ENCODE measurements around the gene PWP2. TPM values are rescaled to one million over a fixed set of nuclear protein-coding genes. Genes with fewer than 3 reads are reported as not detected.

The PWP2 gene
- total RNA-seq, 2 donors from 2014 or later: 10.9 to 13.0 TPM

DNA sequence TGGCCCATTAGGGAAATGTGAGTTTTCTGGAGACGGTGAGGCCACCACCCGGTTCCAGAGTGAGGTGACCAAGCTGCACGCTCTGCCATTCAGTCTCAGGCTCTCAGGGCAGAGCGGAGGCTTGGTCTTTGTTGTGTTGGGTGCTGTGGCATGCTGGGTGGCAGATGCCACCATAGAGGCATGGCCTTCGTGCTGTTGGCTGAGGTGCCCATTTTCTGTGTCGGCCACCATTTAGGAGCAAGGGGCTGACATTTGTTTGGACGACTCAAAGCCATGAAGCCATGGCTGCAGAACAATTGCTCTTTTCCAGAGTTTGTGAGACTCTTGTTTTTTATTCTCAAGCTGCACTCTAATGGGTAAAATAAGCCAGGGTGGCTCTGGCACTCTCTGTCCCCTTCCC lies 36.8 kb upstream of the PWP2 start:
- H3K36me3 ChIP-seq: peaks cover 11% of the 10 kb centered on the region
- ATAC-seq (ENCODE audit: insufficient number of reproducible peaks, low FRiP score, low read depth) (no peak), DNase-seq (ENCODE audit: low spot score) (no peak)
- H3K27me3 ChIP-seq (replicated peaks; ENCODE audit: insufficient read depth): no peaks in the 10 kb centered on the region
- H3K4me1 ChIP-seq (ENCODE audit: control insufficient read depth in 1 of 2, low read depth in 2 of 2): no peaks in the 10 kb centered on the region
- TF ChIP-seq, protein P1, sequence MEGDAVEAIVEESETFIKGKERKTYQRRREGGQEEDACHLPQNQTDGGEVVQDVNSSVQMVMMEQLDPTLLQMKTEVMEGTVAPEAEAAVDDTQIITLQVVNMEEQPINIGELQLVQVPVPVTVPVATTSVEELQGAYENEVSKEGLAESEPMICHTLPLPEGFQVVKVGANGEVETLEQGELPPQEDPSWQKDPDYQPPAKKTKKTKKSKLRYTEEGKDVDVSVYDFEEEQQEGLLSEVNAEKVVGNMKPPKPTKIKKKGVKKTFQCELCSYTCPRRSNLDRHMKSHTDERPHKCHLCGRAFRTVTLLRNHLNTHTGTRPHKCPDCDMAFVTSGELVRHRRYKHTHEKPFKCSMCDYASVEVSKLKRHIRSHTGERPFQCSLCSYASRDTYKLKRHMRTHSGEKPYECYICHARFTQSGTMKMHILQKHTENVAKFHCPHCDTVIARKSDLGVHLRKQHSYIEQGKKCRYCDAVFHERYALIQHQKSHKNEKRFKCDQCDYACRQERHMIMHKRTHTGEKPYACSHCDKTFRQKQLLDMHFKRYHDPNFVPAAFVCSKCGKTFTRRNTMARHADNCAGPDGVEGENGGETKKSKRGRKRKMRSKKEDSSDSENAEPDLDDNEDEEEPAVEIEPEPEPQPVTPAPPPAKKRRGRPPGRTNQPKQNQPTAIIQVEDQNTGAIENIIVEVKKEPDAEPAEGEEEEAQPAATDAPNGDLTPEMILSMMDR (IDR thresholded peaks at IDR 0.05): no peak
- H3K27ac ChIP-seq: no peak overlapping the region
- H3K9me3 ChIP-seq: no peaks in the 10 kb centered on the region
- no peak overlapping the region for H3K4me3 ChIP-seq

DNA sequence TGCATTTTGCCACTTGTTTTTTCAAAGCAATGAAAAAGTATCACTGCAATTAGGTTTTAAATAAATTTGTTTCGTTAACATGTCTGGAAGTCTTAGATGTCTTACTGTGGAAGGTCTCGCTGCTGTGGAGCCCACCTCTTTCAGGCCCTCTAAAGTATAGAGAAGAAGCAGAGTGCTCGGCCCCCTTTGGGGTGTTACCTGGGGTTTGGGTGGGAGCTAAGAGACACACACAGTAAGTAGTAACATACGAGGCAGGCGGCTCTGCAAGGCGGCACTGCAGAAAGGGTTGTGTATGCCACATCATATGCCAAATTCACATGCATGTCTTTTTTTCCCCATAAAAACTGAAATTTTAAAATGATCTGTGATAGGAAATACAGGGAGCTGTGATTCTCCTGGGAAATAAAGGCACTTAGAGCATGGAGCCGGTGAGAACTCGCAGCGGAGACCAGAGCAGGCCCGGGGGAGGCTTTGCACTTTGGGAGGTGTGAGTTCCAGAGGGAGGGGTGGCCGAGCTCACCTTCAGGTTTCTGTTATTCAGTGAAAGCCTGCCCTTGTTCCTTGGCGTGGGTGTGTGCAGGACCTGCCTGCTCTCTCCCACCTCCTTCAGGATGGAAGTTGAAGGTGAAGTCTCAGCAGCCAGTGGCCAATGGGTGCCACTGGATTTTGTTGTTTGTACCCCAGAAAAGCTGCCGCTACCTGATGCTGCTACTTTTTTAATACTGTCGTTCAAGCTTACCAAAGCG lies 35.7 kb upstream of the PWP2 start:
- Histone ChIP-seq H3K4me1 (ENCODE audit: control insufficient read depth in 1 of 2, low read depth in 2 of 2) (no peaks in the 10 kb centered on the region), H3K36me3 (peaks cover 11% of the 10 kb centered on the region), H3K9me3 (no peaks in the 10 kb centered on the region), H3K27ac (no peak overlapping the region), H3K4me3 (no peak overlapping the region), H3K27me3 (replicated peaks; ENCODE audit: insufficient read depth) (no peaks in the 10 kb centered on the region)
- no peak for DNase-seq (ENCODE audit: low spot score)
- ATAC-seq (ENCODE audit: insufficient number of reproducible peaks, low FRiP score, low read depth): no peak
- TF ChIP-seq, protein P1 (IDR thresholded peaks at IDR 0.05): no peak

DNA sequence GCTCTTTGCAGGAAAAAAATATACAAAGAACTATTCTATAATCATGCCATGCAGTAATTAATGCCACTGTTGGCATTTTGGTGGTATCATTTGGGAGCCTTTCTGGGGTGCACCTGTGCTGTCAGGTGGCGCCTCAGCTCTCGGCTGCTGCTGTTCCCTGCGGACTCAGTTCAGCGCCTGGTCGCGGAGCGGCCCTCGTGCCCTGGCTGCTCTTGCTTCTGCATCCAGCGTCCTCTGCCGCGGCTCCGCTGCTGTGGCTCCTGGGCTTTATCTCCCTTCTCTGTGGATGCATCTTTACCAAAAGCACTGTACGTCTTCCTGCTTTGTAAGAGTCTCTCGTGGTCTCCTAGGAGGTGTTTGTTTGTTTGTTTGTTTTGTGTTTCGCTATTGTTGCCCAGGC lies 35.1 kb upstream of the PWP2 start:
- H3K27me3 ChIP-seq (replicated peaks; ENCODE audit: insufficient read depth): no peaks in the 10 kb centered on the region
- peaks cover 8% of the 10 kb centered on the region for H3K36me3 ChIP-seq
- TF ChIP-seq, protein P1 (IDR thresholded peaks at IDR 0.05): no peak
- H3K4me1 ChIP-seq (ENCODE audit: control insufficient read depth in 1 of 2, low read depth in 2 of 2): no peaks in the 10 kb centered on the region
- H3K27ac ChIP-seq: no peak overlapping the region
- ATAC-seq (ENCODE audit: insufficient number of reproducible peaks, low FRiP score, low read depth) (no peak), DNase-seq (ENCODE audit: low spot score) (no peak)
- no peaks in the 10 kb centered on the region for H3K9me3 ChIP-seq
- no peak overlapping the region for H3K4me3 ChIP-seq

- H3K9me3 ChIP-seq: no peaks in the 10 kb centered on the region
- H3K27ac ChIP-seq: no peak overlapping the region
- no peak overlapping the region for H3K4me3 ChIP-seq
- TF ChIP-seq, protein P1 (IDR thresholded peaks at IDR 0.05): no peak
- ATAC-seq (ENCODE audit: insufficient number of reproducible peaks, low FRiP score, low read depth) (no peak), DNase-seq (ENCODE audit: low spot score) (no peak)
- no peaks in the 10 kb centered on the region for H3K4me1 ChIP-seq (ENCODE audit: control insufficient read depth in 1 of 2, low read depth in 2 of 2)
- H3K36me3 ChIP-seq: peaks cover 15% of the 10 kb centered on the region
- H3K27me3 ChIP-seq (replicated peaks; ENCODE audit: insufficient read depth): no peaks in the 10 kb centered on the region
Measured at GRCh38 chr21:44074315-44074958, 32.8 kb upstream of the PWP2 start.

DNA sequence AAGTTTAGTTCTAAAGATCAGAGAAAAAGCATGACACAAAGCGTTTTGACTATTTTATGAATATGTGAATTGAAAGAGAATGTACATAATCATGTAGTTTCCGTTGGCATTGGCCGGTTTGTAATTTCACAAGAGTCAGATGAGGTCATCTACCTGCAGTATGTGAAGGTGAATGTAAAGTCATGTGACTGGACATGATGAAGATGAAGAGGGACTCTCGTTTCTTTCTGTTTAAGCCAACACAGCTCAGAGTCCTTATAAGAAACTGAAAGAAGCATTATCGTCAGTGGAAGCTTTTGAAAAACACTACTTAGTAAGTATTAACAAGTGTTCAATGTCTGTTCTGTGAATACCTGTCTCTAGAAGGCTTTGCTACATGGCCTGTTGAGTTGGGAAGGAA lies 30.9 kb upstream of the PWP2 start:
- TF ChIP-seq, protein P1 (IDR thresholded peaks at IDR 0.05): no peak
- H3K4me3 ChIP-seq: no peak overlapping the region

More for the DNA sequence above, 30.9 kb upstream of the PWP2 start:
- DNase-seq (ENCODE audit: low spot score) (no peak), ATAC-seq (ENCODE audit: insufficient number of reproducible peaks, low FRiP score, low read depth) (no peak)
- Histone ChIP-seq H3K4me1 (ENCODE audit: control insufficient read depth in 1 of 2, low read depth in 2 of 2) (no peaks in the 10 kb centered on the region), H3K27me3 (replicated peaks; ENCODE audit: insufficient read depth) (no peaks in the 10 kb centered on the region), H3K27ac (no peak overlapping the region), H3K36me3 (peaks cover 18% of the 10 kb centered on the region), H3K9me3 (no peaks in the 10 kb centered on the region)
